Esophagus muscularis mucosa (tissue), 4 donors: ENCODE results near the gene KIRREL3.

Experiments used
- CTCF ChIP-seq, 3 experiments: fragments of 200-600 bp in 2 of 3; fragments of 450-650 bp in 1 of 3; sonication (generic) in 2 of 3; IDR thresholded peaks; one replicate each; pipeline ENCODE4 v1.5.1; 2017 to 2019; ENCODE audit warnings: antibody characterized with exemption in 3 of 3, mild to moderate bottlenecking in 2 of 3, moderate library complexity in 1 of 3
- EP300 ChIP-seq: sonication (generic); formaldehyde crosslinking; IDR thresholded peaks from one replicate; pipeline ENCODE4 v1.6.1; 2017; ENCODE audit warnings: antibody characterized with exemption
- POLR2A ChIP-seq: fragments of 450-650 bp; IDR thresholded peaks from one replicate; pipeline ENCODE4 v1.6.1; 2017; ENCODE audit warnings: antibody characterized with exemption, moderate library complexity, mild to moderate bottlenecking, low read depth

- TF ChIP-seq CTCF (IDR thresholded peaks at IDR 0.05) (no peak), EP300 (no peak), POLR2A (no peak)
Observed at GRCh38 chr11:126992065-126992803, 8.3 kb downstream of the KIRREL3 start.
